Activated T-helper 2 cell treated with anti-CD3 and anti-CD28 coated beads, Interferon-gamma antibody, Interleukin-2, Interleukin-4, amounts not matched to agents 10 μg/mL and 5 μg/mL and 100 μg/mL, durations not matched to agents 14 hours and 24 hours and 36 hours (primary cell): ENCODE data around the gene PRKAR1B. TPM values are rescaled to one million over a fixed set of nuclear protein-coding genes. Genes with fewer than 3 reads are reported as not detected.
"Not testable (repeated sequence)": the region's sequence is repeated elsewhere in the genome, so short reads cannot be mapped to it uniquely, and the experiment has no call there.

ENCODE experiments used
- DNase-seq: peaks from one replicate; pipeline ENCODE4 v3.0.0; 2021; ENCODE audit warnings: low spot score
- H3K27ac Mint-ChIP-seq: one replicate; pipeline ENCODE4 v1.8.0; 2021; ENCODE audit warnings: mixed read lengths
- H3K27me3 Mint-ChIP-seq: one replicate; pipeline ENCODE4 v1.8.0; 2021; ENCODE audit warnings: low read depth, mixed read lengths
- H3K36me3 Mint-ChIP-seq: one replicate; pipeline ENCODE4 v1.8.0; 2021; ENCODE audit warnings: low read depth, mixed read lengths
- H3K4me1 Mint-ChIP-seq: one replicate; pipeline ENCODE4 v1.8.0; 2021; ENCODE audit warnings: low read depth, mixed read lengths
- H3K4me3 Mint-ChIP-seq: one replicate; pipeline ENCODE4 v1.8.0; 2021; ENCODE audit warnings: low read depth, mild to moderate bottlenecking, moderate library complexity, mixed read lengths
- H3K9me3 Mint-ChIP-seq: one replicate; pipeline ENCODE4 v1.8.0; 2021; ENCODE audit warnings: mixed read lengths
- intact Hi-C: fragments of 100-400 bp; cut with micrococcal nuclease; formaldehyde crosslinking; loops from one replicate; pipeline ENCODE4 v1.15.1; 2023
- total RNA-seq: library from RNA; stranded (reverse); gene quantifications from 2 replicates; pipeline ENCODE4 v1.2.3, GENCODE V29; 2022

PRKAR1B gene
- total RNA-seq, 1 donor from 2014 or later, result 38.9 TPM

- H3K9me3 Mint-ChIP-seq, result no peaks in the 10 kb centered on the region
- intact Hi-C loops, result no loop called here
- H3K36me3 Mint-ChIP-seq, result peaks cover 40% of the 10 kb centered on the region
- H3K4me1 Mint-ChIP-seq, result no peaks in the 10 kb centered on the region
- H3K27ac Mint-ChIP-seq, result no peak overlapping the region
- no peak overlapping the region for H3K4me3 Mint-ChIP-seq
- H3K27me3 Mint-ChIP-seq, result no peaks in the 10 kb centered on the region
- no peak for DNase-seq
These were observed 27.7 kb upstream of the PRKAR1B start for GRCh38 chr7:754531-755412.

- intact Hi-C loops, result no loop called here
- Mint-ChIP-seq H3K4me1 (no peaks in the 10 kb centered on the region), H3K36me3 (peaks cover 34% of the 10 kb centered on the region), H3K9me3 (no peaks in the 10 kb centered on the region), H3K27ac (no peak overlapping the region), H3K27me3 (no peaks in the 10 kb centered on the region), H3K4me3 (no peak overlapping the region)
- DNase-seq, result no peak
These were observed 26.1 kb upstream of the PRKAR1B start for GRCh38 chr7:753190-753589.

- H3K36me3 Mint-ChIP-seq, result peaks cover 30% of the 10 kb centered on the region
- H3K4me3 Mint-ChIP-seq, intact Hi-C loops, H3K27ac Mint-ChIP-seq, H3K9me3 Mint-ChIP-seq, DNase-seq, H3K27me3 Mint-ChIP-seq, H3K4me1 Mint-ChIP-seq: not testable (repeated sequence)
These were observed 25.2 kb upstream of the PRKAR1B start for GRCh38 chr7:752256-752655.

GRCh38 chr7:751826-752225 lies 24.7 kb upstream of the PRKAR1B start:
- no peaks in the 10 kb centered on the region for H3K27me3 Mint-ChIP-seq
- H3K36me3 Mint-ChIP-seq, result peaks cover 32% of the 10 kb centered on the region
- intact Hi-C loops, result no loop called here
- no peak overlapping the region for H3K27ac Mint-ChIP-seq
- H3K4me3 Mint-ChIP-seq, result no peak overlapping the region
- no peak for DNase-seq
- no peaks in the 10 kb centered on the region for H3K9me3 Mint-ChIP-seq
- no peaks in the 10 kb centered on the region for H3K4me1 Mint-ChIP-seq

- Mint-ChIP-seq H3K27ac (no peak overlapping the region), H3K4me3 (no peak overlapping the region), H3K27me3 (no peaks in the 10 kb centered on the region), H3K9me3 (peaks cover 1% of the 10 kb centered on the region), H3K36me3 (peaks cover 35% of the 10 kb centered on the region), H3K4me1 (no peaks in the 10 kb centered on the region)
- intact Hi-C loops, result no loop called here
- no peak for DNase-seq
These were observed 23.2 kb upstream of the PRKAR1B start for GRCh38 chr7:750111-750905.

- Mint-ChIP-seq H3K27ac (no peak overlapping the region), H3K36me3 (peaks cover 34% of the 10 kb centered on the region), H3K4me1 (no peaks in the 10 kb centered on the region), H3K4me3 (no peak overlapping the region), H3K27me3 (no peaks in the 10 kb centered on the region), H3K9me3 (peaks cover 4% of the 10 kb centered on the region)
- no peak for DNase-seq
- intact Hi-C loops, result no loop called here
These were observed 22.1 kb upstream of the PRKAR1B start for GRCh38 chr7:749140-749551.

- H3K36me3 Mint-ChIP-seq, result peaks cover 34% of the 10 kb centered on the region
- peaks cover 4% of the 10 kb centered on the region for H3K9me3 Mint-ChIP-seq
- DNase-seq, result no peak
- H3K27me3 Mint-ChIP-seq, result no peaks in the 10 kb centered on the region
- H3K27ac Mint-ChIP-seq, result no peak overlapping the region
- H3K4me3 Mint-ChIP-seq, result no peak overlapping the region
- intact Hi-C loops, result no loop called here
- H3K4me1 Mint-ChIP-seq, result no peaks in the 10 kb centered on the region
These were observed 21.4 kb upstream of the PRKAR1B start for GRCh38 chr7:748446-748845.

GRCh38 chr7:747186-747585 lies 20.1 kb upstream of the PRKAR1B start:
- H3K36me3 Mint-ChIP-seq, result peaks cover 39% of the 10 kb centered on the region
- H3K9me3 Mint-ChIP-seq, result peaks cover 4% of the 10 kb centered on the region
- H3K4me1 Mint-ChIP-seq, result no peaks in the 10 kb centered on the region
- no peaks in the 10 kb centered on the region for H3K27me3 Mint-ChIP-seq
- no peak overlapping the region for H3K4me3 Mint-ChIP-seq
- DNase-seq, result no peak
- intact Hi-C loops, result no loop called here
- H3K27ac Mint-ChIP-seq, result no peak overlapping the region

GRCh38 chr7:746155-747061 lies 19.3 kb upstream of the PRKAR1B start:
- H3K27me3 Mint-ChIP-seq, result no peaks in the 10 kb centered on the region
- no peak overlapping the region for H3K27ac Mint-ChIP-seq
- intact Hi-C loops, result no loop called here
- H3K4me1 Mint-ChIP-seq, result no peaks in the 10 kb centered on the region
- no peak for DNase-seq
- peaks cover 39% of the 10 kb centered on the region for H3K36me3 Mint-ChIP-seq
- peaks cover 4% of the 10 kb centered on the region for H3K9me3 Mint-ChIP-seq
- H3K4me3 Mint-ChIP-seq, result no peak overlapping the region

- no peak overlapping the region for H3K4me3 Mint-ChIP-seq
- peaks cover 4% of the 10 kb centered on the region for H3K9me3 Mint-ChIP-seq
These were observed 18.5 kb upstream of the PRKAR1B start for GRCh38 chr7:745431-746154.

GRCh38 chr7:744854-745430 lies 17.9 kb upstream of the PRKAR1B start:
- H3K4me1 Mint-ChIP-seq, result no peaks in the 10 kb centered on the region
- H3K27me3 Mint-ChIP-seq, result no peaks in the 10 kb centered on the region
- H3K4me3 Mint-ChIP-seq, result no peak overlapping the region
- no peak overlapping the region for H3K27ac Mint-ChIP-seq
- intact Hi-C loops, result no loop called here
- peaks cover 42% of the 10 kb centered on the region for H3K36me3 Mint-ChIP-seq
- peaks cover 4% of the 10 kb centered on the region for H3K9me3 Mint-ChIP-seq
- DNase-seq, result no peak

More at GRCh38 chr7:745431-746154, 18.5 kb upstream of the PRKAR1B start:
- no peak for DNase-seq
- Mint-ChIP-seq H3K4me1 (no peaks in the 10 kb centered on the region), H3K27ac (no peak overlapping the region), H3K27me3 (no peaks in the 10 kb centered on the region), H3K36me3 (peaks cover 42% of the 10 kb centered on the region)
- intact Hi-C loops, result no loop called here

- peaks cover 42% of the 10 kb centered on the region for H3K36me3 Mint-ChIP-seq
- H3K27me3 Mint-ChIP-seq, H3K4me3 Mint-ChIP-seq, H3K9me3 Mint-ChIP-seq, intact Hi-C loops, DNase-seq, H3K27ac Mint-ChIP-seq, H3K4me1 Mint-ChIP-seq: not testable (repeated sequence)
These were observed 17.0 kb upstream of the PRKAR1B start for GRCh38 chr7:744128-744520.
